GM21619 (cell line): Measurements from ENCODE around the gene CXCL1.
"Not testable (repeated sequence)": the region's sequence is repeated elsewhere in the genome, so short reads cannot be mapped to it uniquely, and the experiment has no call there.

ENCODE experiments used
- ATAC-seq: cut with Tn5 transposase; IDR thresholded peaks from one replicate; pipeline ENCODE4 v1.9.1; 2021; ENCODE audit not compliant: unreplicated experiment

CXCL1 gene

GRCh38 chr4:73874386-73874785 lies 5.2 kb downstream of the CXCL1 start:
- no peak for ATAC-seq

- no peak for ATAC-seq
Measured at GRCh38 chr4:73875401-73875800, 6.2 kb downstream of the CXCL1 start.

- ATAC-seq, result no peak
Measured at GRCh38 chr4:73883306-73883705, 14.1 kb downstream of the CXCL1 start.

- no peak for ATAC-seq
Measured at GRCh38 chr4:73885574-73886267, 16.5 kb downstream of the CXCL1 start.

- no peak for ATAC-seq
Measured at GRCh38 chr4:73891326-73891725, 22.1 kb downstream of the CXCL1 start.

GRCh38 chr4:73891739-73892405 lies 22.7 kb downstream of the CXCL1 start:
- no peak for ATAC-seq

- no peak for ATAC-seq
Measured at GRCh38 chr4:73892966-73893365, 23.8 kb downstream of the CXCL1 start.

- ATAC-seq, result no peak
Measured at GRCh38 chr4:73894001-73894400, 24.8 kb downstream of the CXCL1 start.

- ATAC-seq, result no peak
Measured at GRCh38 chr4:73895201-73896175, 26.3 kb downstream of the CXCL1 start.

GRCh38 chr4:73896416-73896815 lies 27.2 kb downstream of the CXCL1 start:
- ATAC-seq, result no peak

- no peak for ATAC-seq
Measured at GRCh38 chr4:73897380-73898136, 28.4 kb downstream of the CXCL1 start.

GRCh38 chr4:73899338-73899737 lies 30.1 kb downstream of the CXCL1 start:
- ATAC-seq, result not testable (repeated sequence)

- no peak for ATAC-seq
Measured at GRCh38 chr4:73901031-73901430, 31.8 kb downstream of the CXCL1 start.

GRCh38 chr4:73902038-73902637 lies 32.9 kb downstream of the CXCL1 start:
- no peak for ATAC-seq

- ATAC-seq, result no peak
Measured at GRCh38 chr4:73902817-73903547, 33.8 kb downstream of the CXCL1 start.

GRCh38 chr4:73904491-73904890 lies 35.3 kb downstream of the CXCL1 start:
- ATAC-seq, result no peak

- no peak for ATAC-seq
Measured at GRCh38 chr4:73908965-73909364, 39.8 kb downstream of the CXCL1 start.

GRCh38 chr4:73911746-73912145 lies 42.6 kb downstream of the CXCL1 start:
- no peak for ATAC-seq

GRCh38 chr4:73912191-73912590 lies 43.0 kb downstream of the CXCL1 start:
- ATAC-seq, result no peak

GRCh38 chr4:73914071-73914470 lies 44.9 kb downstream of the CXCL1 start:
- no peak for ATAC-seq
